ENCODE data around the gene CFAP61.
"Not testable (repeated sequence)": the region's sequence is repeated elsewhere in the genome, so short reads cannot be mapped to it uniquely, and the experiment has no call there.

The CFAP61 gene, protein sequence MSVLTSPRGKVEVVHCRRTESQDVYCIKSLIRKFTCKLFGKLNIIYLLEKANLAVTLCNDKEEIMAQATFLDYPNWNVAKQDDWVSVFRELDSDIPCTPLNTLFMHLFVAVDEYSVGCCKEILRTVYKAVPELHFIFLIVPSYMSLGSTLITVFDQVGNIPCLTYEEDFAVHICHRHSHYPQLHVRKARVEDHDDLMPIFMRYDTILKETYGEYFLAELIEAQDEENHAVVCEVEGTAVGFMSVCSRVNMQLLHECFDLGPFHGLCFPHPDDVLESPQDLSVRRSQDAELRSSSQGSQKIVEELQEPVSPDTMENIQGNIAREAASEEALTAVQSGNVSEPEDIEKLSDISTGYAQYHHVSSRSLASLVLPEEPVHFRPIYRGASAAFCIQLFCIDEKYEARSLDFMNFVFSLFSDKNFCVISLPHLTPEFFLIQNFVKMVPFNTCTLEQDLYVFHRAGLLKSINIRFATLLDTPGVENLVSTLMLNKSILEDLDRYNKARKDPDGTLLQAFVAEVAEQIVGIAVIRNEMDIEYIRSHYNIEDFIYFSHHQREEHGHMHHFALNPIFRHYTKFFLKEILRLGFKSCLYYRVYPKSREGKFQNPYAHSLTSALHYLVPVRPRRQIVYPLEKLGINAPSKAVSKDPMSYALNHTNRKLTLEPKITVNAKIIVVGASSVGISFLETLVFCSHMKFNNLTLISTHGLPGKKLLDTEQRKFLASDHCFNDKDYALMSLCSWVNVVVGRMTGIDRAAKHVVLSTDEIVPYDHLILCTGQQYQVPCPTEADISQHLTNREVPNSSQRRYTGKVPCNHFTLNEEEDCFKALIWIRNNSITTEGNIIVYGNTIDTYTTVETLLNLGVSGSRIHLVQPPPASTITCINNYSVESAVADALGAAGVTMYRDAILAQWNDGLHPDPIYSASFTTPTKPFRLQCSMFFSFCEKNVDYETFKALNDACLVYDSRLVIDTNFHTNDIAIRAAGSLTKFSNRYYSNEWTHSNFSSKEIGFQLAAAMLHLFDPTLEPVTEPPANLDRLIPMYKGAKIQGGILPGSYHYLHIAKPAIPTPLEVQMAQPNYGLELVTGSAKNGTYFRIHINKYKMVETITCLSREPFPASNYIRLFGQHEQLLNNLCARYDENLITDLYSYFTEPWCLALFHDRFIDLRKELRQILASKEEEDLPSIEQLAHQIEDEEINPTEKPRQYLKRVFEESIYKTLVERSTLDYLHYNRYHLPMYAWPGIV

GRCh38 chr20:20052074-20052970, at the start of gene CFAP61, which contains the start of gene CRNKL1:
TSS of gene CFAP61 (plus strand) at chr20:20052532. CDS start at chr20:20056654, 4,122 bp downstream.
TSS of gene CRNKL1 (minus strand) at chr20:20052466. CDS start at chr20:20052342, 124 bp downstream.
- DNase-seq = peak; percentile 98

- no peak for DNase-seq
Observed at GRCh38 chr20:20003031-20003954, 49.0 kb upstream of the CFAP61 start.

DNA sequence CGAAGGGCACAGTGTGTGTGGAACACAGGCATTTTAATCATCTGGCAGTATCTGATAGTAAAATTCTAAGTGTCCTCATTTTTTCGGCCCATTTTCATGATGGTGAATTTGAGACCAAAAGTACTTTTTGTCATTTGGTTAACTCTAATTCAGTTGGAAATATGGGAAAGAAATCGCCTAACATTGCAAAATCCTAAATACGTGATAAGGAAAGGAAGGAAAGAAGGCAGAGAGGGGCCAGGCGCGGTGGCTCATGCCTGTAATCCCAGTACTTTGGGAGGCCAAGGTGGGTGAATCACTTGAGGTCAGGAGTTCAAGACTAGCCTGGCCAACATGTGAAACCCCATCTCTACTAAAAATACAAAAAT, 48.4 kb upstream of the CFAP61 start:
- DNase-seq = not testable (repeated sequence)

DNA sequence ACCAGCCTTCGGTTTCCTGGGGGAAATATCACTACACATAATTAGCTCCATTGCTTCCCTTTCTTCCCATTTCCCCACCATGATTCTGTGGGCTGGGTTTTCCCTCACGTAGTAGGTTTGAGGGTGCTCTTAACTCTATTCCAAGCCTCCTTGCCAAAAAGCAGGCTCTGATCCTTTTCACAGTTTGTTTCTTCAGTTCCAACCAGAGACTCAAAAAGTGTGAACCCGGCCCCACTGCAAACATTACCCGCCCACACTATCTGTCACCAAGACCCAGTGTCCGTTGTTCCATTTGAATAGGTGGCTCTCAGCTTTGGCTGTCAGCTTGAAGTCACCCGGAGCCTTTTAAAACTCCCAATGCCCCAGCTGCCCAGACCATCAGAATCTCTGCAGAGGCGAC, 47.0 kb upstream of the CFAP61 start:
- DNase-seq = no peak

- DNase-seq = no peak
Observed at GRCh38 chr20:20009784-20010253, 42.5 kb upstream of the CFAP61 start.

DNA sequence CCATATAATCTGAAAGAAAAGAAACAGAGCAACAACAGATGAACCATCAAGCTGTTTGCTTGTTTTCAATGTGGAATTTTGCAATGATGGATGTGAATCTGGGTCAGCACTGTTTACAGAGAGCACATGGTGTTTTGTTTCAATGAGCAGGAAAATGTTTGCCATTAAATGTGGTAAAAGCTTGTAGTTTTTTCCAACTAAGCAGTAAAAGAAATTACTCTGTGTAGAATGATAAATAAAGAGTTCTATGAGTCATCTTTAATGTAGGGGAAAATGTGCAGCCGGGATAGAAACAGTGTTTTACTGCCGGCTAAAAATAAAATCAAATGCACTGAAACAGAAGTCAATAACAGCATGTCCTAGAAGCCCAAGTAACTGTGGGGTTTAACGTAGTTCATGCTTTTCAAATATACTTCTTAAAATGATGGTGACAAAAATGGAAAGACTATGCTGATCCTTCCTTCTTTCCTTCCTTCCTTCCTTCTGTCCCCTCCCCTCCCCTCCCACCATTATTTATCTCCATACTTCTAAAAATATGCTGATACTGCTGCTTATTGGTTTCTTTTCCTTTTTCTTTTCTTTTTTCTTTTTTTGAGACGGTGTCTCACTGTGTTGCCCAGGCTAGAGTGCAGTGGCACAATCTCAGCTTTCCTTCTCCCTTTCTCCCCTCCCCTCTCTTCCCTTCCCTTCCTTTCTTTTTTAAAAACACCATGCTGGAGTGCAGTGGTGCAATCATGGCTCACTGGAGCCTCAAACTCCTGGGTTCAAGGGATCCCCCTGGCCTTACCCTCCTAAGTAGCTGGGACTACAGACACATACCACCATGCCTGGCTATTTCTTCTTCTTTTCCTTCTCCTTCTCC, 41.5 kb upstream of the CFAP61 start:
- no peak for DNase-seq

GRCh38 chr20:20012541-20012940, 39.8 kb upstream of the CFAP61 start:
- DNase-seq = no peak

GRCh38 chr20:20014659-20015058, 37.7 kb upstream of the CFAP61 start:
- DNase-seq = no peak

DNA sequence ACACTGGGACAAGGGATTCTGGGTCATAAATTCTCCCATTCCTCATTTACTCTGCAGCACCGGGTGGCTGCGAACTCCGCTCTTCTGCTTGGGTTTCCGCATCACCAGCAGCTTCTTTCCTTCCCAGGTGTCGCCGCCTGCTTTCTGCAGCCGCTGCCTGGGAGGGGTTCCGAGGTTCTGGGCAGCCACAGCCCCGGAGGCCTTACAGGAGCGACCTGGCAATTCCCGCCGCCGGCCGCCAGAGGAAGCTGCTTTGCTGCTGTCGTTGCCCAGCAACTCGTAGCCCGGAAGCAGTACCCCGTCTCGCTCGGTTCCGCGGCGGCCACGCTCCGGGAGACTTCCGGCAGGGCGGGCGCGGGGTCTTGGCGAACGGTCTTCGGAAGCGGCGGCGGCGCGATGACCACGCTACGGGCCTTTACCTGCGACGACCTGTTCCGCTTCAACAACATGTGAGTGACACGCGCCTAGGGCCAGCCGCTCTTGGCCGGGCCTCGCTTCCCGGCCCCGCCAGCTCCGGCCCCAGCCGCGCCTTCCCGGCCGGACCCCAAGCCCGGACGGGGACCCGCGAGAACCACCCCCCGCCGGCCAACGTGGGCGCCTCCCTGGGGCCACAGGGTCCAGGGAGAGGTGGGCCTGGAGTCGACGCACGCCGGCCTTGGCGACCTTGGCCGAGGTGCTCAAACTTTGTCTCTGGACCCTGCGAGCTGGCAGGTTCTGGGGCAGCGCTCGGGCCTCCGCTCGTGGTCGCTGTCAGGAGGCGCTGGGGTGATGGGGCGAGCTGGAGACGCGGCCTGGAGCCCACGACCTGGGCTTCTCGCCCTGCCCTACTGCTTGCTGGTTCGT, 35.1 kb upstream of the CFAP61 start, which contains the start of gene NAA20:
Gene NAA20 (plus strand): TSS at position 362 of the 843 bp plus-strand sequence. CDS start 35 bp downstream, at position 397.
- peak; percentile 94 for DNase-seq

DNA sequence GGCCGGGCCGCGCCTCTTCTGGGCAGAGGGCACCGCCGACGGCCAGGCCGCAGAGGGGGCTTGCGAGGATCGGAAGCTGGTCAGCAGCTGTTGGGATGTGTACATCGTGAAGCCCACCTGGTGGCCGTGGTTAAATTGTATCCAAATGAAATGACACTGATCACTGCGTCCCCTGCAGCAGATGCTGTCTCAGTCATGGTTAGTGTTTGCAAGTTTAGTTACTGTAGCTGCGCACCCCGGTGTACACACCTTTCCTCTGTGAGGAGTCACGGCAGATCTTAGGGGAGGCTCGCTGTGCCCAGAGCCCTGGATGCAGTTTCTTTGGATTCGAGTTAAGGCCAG, 34.5 kb upstream of the CFAP61 start:
- DNase-seq = no peak

GRCh38 chr20:20018366-20018765, 34.0 kb upstream of the CFAP61 start:
- no peak for DNase-seq

- no peak for DNase-seq
Observed at GRCh38 chr20:20019123-20019522, 33.2 kb upstream of the CFAP61 start.

DNA sequence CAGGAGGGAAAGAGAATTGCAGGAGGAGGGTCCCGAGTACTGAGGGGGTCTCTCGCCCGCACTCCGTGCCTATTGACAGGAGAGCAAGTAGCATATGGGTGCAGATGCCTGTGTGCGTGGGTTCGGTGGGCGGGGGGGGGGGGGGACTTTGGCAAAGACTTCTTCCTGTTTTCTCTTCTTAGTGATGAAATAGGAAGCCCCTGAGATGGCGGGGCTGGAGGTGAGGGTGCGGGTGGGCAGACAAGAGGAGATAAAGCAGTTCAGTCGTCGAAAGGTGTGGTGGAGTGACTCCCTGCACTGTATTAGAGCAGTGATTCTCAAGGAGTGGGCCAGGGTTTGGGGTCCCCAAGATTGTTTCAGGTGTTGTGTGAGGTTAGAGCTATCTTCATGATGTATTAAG, 31.4 kb upstream of the CFAP61 start:
- no peak for DNase-seq

- no peak for DNase-seq
Observed at GRCh38 chr20:20021835-20022234, 30.5 kb upstream of the CFAP61 start.

DNA sequence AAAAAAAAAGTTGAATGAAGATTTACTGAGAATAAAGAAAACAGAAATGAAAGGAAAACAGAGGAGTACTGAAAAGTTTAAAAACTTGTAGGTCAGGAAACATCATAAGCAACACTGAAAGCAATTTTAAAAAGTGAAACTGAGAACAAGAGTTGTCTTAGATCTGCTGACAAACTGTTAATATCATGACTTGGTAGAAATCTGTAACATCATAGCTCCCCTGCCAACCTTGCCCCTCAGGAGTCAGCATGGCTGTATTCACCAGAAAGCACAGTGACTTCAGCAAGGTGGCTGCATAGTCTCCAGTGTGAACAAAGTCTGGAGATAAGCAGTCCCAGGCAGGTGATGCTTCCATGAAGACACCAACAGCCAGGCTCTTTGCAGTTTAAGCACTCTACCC, 29.8 kb upstream of the CFAP61 start:
- DNase-seq = no peak

GRCh38 chr20:20023395-20023794, 28.9 kb upstream of the CFAP61 start:
- no peak for DNase-seq

DNA sequence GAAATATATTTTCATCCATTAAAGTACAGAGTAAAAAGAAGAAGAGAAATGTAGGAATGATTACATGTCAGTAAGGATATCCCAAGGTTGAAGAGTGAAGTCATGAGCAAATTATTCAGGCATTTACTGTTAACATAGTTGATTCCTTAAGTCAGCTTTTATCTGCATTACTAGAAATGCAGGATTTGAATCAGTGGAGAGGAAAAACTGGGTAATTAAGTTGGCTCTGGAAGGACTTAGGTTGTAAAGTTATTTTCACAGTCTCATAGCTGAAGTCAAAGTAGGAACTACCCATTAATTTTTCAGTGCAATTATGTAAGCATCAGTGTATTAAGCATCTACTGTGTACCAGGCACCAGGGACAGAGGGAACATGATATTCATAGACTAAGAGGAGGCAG, 27.4 kb upstream of the CFAP61 start:
- DNase-seq = no peak

DNA sequence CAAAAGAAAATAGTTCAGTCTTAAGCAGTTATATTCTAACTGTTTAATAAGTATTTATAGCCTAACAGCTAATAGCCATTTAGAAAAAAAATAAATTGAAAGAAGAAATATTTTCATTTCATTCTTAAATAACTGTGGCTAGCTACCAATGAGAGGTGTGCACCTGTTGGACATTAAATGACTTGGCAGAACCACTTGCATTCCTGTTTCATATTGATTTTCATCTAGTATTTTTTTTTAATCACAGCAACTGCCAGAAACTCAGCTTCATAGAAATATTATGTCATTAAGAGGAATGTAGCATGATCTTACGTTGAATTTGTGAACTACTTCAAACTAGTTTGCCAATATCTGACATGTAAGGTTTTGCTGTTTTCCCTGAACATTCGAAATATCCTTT, 25.0 kb upstream of the CFAP61 start:
- no peak for DNase-seq

- no peak for DNase-seq
Observed at GRCh38 chr20:20031790-20032189, 20.5 kb upstream of the CFAP61 start.
